H9 (cell line): ENCODE results near the gene BZW2. TPM values are rescaled to one million over a fixed set of nuclear protein-coding genes. Genes with fewer than 3 reads are reported as not detected.

ENCODE experiments used
- DNase-seq: peaks from one replicate; pipeline ENCODE4 v3.0.0-alpha.2; 2017
- H2AFZ ChIP-seq: one replicate; pipeline ENCODE4 v1.6.1; 2013; ENCODE audit warnings: mild to moderate bottlenecking, low read length, control low read depth, moderate library complexity
- H2AK5ac ChIP-seq: 2 replicates; pipeline ENCODE4 v1.6.1; 2013; ENCODE audit warnings: low read length, control low read depth, mixed read lengths; ENCODE audit not compliant: insufficient read length
- H2BK120ac ChIP-seq: one replicate; pipeline ENCODE4 v1.6.1; 2013; ENCODE audit warnings: low read depth, mild to moderate bottlenecking, low read length, control low read depth, inconsistent platforms; ENCODE audit not compliant: poor library complexity, severe bottlenecking
- H2BK12ac ChIP-seq: 2 replicates; pipeline ENCODE4 v1.6.1; 2013; ENCODE audit warnings: low read length, control low read depth, mixed read lengths, low read depth; ENCODE audit not compliant: insufficient read length
- H2BK15ac ChIP-seq: 2 replicates; pipeline ENCODE4 v1.6.1; 2013; ENCODE audit warnings: low read depth, low read length, control low read depth
- H2BK20ac ChIP-seq: one replicate; pipeline ENCODE4 v1.6.1; 2013; ENCODE audit warnings: low read depth, mild to moderate bottlenecking, low read length, control low read depth, inconsistent platforms; ENCODE audit not compliant: poor library complexity, severe bottlenecking
- H2BK5ac ChIP-seq: 2 replicates; pipeline ENCODE4 v1.6.1; 2013; ENCODE audit warnings: low read length, control low read depth, mixed read lengths; ENCODE audit not compliant: insufficient read length
- H3K14ac ChIP-seq: 2 replicates; pipeline ENCODE4 v1.6.1; 2013; ENCODE audit warnings: low read length, control low read depth; ENCODE audit not compliant: insufficient read depth
- H3K18ac ChIP-seq: 2 replicates; pipeline ENCODE4 v1.6.1; 2013; ENCODE audit warnings: low read depth, mild to moderate bottlenecking, mixed read lengths, low read length, control low read depth; ENCODE audit not compliant: insufficient read length
- H3K23ac ChIP-seq: 2 replicates; pipeline ENCODE4 v1.6.1; 2013; ENCODE audit warnings: low read length, control low read depth, mixed read lengths, low read depth; ENCODE audit not compliant: insufficient read length
- H3K23me2 ChIP-seq: 2 replicates; pipeline ENCODE4 v1.6.1; 2013; ENCODE audit warnings: low read depth, mild to moderate bottlenecking, mixed read lengths, low read length, control low read depth; ENCODE audit not compliant: insufficient read length, poor library complexity, severe bottlenecking
- H3K27ac ChIP-seq: 2 replicates; pipeline ENCODE4 v1.5.1; 2013; ENCODE audit warnings: low read length, control low read depth, mixed read lengths, low read depth; ENCODE audit not compliant: insufficient read length
- H3K27me3 ChIP-seq: 2 replicates; pipeline ENCODE4 v1.6.1; 2013; ENCODE audit warnings: low read length, control low read depth, inconsistent platforms; ENCODE audit not compliant: insufficient read depth
- H3K4ac ChIP-seq: 2 replicates; pipeline ENCODE4 v1.6.1; 2013; ENCODE audit warnings: low read depth, mild to moderate bottlenecking, control low read depth, inconsistent platforms, low read length, moderate library complexity
- H3K4me1 ChIP-seq: 2 replicates; pipeline ENCODE4 v1.6.1; 2013; ENCODE audit warnings: low read length, control low read depth, inconsistent platforms; ENCODE audit not compliant: insufficient read depth
- H3K4me2 ChIP-seq: 2 replicates; pipeline ENCODE4 v1.6.1; 2013; ENCODE audit warnings: low read length, control low read depth, mixed read lengths; ENCODE audit not compliant: insufficient read length, insufficient read depth
- H3K56ac ChIP-seq: 2 replicates; pipeline ENCODE4 v1.6.1; 2013; ENCODE audit warnings: low read depth, mild to moderate bottlenecking, mixed read lengths, low read length, control low read depth; ENCODE audit not compliant: insufficient read length
- H3K79me1 ChIP-seq: 2 replicates; pipeline ENCODE4 v1.6.1; 2013; ENCODE audit warnings: low read depth, mild to moderate bottlenecking, moderate library complexity, low read length, control low read depth, inconsistent platforms; ENCODE audit not compliant: insufficient read depth, poor library complexity, severe bottlenecking
- H3K79me2 ChIP-seq: 2 replicates; pipeline ENCODE4 v1.6.1; 2013; ENCODE audit warnings: low read length, control low read depth, inconsistent platforms; ENCODE audit not compliant: insufficient read depth
- H3K9ac ChIP-seq: 2 replicates; pipeline ENCODE4 v1.6.1; 2013; ENCODE audit warnings: low read length, control low read depth, mixed read lengths; ENCODE audit not compliant: insufficient read length; ENCODE audit errors: extremely low read depth
- H3K9me3 ChIP-seq: one replicate; pipeline ENCODE4 v1.6.1; 2013; ENCODE audit warnings: low read depth, low read length, inconsistent platforms; ENCODE audit not compliant: control insufficient read depth
- H3T11ph ChIP-seq: one replicate; pipeline ENCODE4 v1.6.1; 2013; ENCODE audit warnings: mild to moderate bottlenecking, low read length, control low read depth, inconsistent platforms
- H4K20me1 ChIP-seq: one replicate; pipeline ENCODE4 v1.6.1; 2013; ENCODE audit not compliant: control insufficient read depth, insufficient read length, insufficient read depth
- H4K5ac ChIP-seq: 2 replicates; pipeline ENCODE4 v1.6.1; 2013; ENCODE audit warnings: low read depth, mild to moderate bottlenecking, mixed read lengths, low read length, control low read depth; ENCODE audit not compliant: insufficient read length
- H4K8ac ChIP-seq: replicated peaks from 2 replicates; pipeline ENCODE4 v1.6.1; 2013; ENCODE audit warnings: low read length, control low read depth, mixed read lengths, low read depth; ENCODE audit not compliant: insufficient read length
- H4K91ac ChIP-seq: 2 replicates; pipeline ENCODE4 v1.6.1; 2013; ENCODE audit warnings: low read depth, mild to moderate bottlenecking, moderate library complexity, mixed read lengths, low read length, control low read depth; ENCODE audit not compliant: insufficient read length
- H3K27ac Mint-ChIP-seq, 3 experiments: 2 replicates in 2 of 3; 3 replicates in 1 of 3; pipeline ENCODE4 v1.8.0; 2020 to 2021; ENCODE audit warnings: mixed read lengths in 3 of 3, mild to moderate bottlenecking in 1 of 3, moderate library complexity in 1 of 3
- H3K27me3 Mint-ChIP-seq: 2 replicates; pipeline ENCODE4 v1.8.0; 2021; ENCODE audit warnings: low read depth, mild to moderate bottlenecking, moderate library complexity, mixed read lengths
- H3K36me3 Mint-ChIP-seq, 3 experiments: 2 replicates in 2 of 3; 3 replicates in 1 of 3; pipeline ENCODE4 v1.8.0; 2020 to 2021; ENCODE audit warnings: low read depth in 3 of 3, mixed read lengths in 3 of 3; ENCODE audit not compliant: insufficient read depth in 1 of 3
- H3K4me1 Mint-ChIP-seq, 2 experiments: 2 replicates each; pipeline ENCODE4 v1.8.0; 2020; ENCODE audit warnings: mixed read lengths in 2 of 2
- H3K4me3 Mint-ChIP-seq, 2 experiments: 2 replicates in 1 of 2; 3 replicates in 1 of 2; pipeline ENCODE4 v1.8.0; 2020 to 2021; ENCODE audit warnings: mild to moderate bottlenecking in 2 of 2, mixed read lengths in 2 of 2, moderate library complexity in 1 of 2
- H3K9me3 Mint-ChIP-seq, 2 experiments: 2 replicates in 1 of 2; 3 replicates in 1 of 2; pipeline ENCODE4 v1.8.0; 2020; ENCODE audit warnings: mild to moderate bottlenecking in 2 of 2, mixed read lengths in 2 of 2, moderate library complexity in 1 of 2
- WGBS: extraction: QIAGEN DNeasy Blood & Tissue Kit; methylation state at CpG from one replicate; pipeline ENCODE4 v1.1.7; 2013; ENCODE audit warnings: missing lambda C conversion rate, low lambda C conversion rate, mixed read lengths; ENCODE audit not compliant: insufficient read length; ENCODE audit errors: extremely low coverage; 5-methylcytosine and 5-hydroxymethylcytosine counted together
- total RNA-seq: library from RNA; stranded (reverse); gene quantifications from 2 replicates; pipeline ENCODE4 v1.2.1, GENCODE V29; 2021
- TF ChIP-seq, protein P1 (sequence below): fragments of 200-600 bp; sonication (generic); conservative IDR thresholded peaks from 3 replicates; pipeline ENCODE4 v1.8.0; 2021; ENCODE audit warnings: antibody characterized with exemption, mild to moderate bottlenecking

The BZW2 gene
- total RNA-seq, 1 experiment from 2014 or later = 64.6 TPM

DNA sequence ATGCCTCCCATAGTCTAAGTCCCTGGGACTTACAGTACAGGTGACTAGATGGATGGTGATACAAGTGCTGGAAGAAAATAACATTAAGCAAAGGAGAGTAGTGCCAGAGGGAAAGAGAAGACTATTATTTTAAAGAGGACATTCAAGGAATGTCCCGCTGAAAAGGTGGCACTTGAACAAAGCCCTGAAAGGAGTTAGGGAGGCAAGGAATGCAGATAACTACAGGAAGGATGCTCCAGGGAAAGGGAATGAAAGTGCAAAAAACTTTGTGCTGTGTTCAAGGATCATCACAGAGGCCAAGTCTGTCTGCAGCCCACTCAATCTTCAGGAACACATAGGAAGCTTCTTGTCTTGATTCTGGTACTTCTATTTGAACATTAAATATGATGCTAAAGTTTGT is 15.3 kb upstream of the BZW2 start:
- H3K9ac ChIP-seq = no peak overlapping the region
- no peak overlapping the region for H3K27ac ChIP-seq
- no peak overlapping the region for H2AK5ac ChIP-seq
- H3K18ac ChIP-seq = no peak overlapping the region
- TF ChIP-seq, protein P1, sequence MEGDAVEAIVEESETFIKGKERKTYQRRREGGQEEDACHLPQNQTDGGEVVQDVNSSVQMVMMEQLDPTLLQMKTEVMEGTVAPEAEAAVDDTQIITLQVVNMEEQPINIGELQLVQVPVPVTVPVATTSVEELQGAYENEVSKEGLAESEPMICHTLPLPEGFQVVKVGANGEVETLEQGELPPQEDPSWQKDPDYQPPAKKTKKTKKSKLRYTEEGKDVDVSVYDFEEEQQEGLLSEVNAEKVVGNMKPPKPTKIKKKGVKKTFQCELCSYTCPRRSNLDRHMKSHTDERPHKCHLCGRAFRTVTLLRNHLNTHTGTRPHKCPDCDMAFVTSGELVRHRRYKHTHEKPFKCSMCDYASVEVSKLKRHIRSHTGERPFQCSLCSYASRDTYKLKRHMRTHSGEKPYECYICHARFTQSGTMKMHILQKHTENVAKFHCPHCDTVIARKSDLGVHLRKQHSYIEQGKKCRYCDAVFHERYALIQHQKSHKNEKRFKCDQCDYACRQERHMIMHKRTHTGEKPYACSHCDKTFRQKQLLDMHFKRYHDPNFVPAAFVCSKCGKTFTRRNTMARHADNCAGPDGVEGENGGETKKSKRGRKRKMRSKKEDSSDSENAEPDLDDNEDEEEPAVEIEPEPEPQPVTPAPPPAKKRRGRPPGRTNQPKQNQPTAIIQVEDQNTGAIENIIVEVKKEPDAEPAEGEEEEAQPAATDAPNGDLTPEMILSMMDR = no peak
- H3K14ac ChIP-seq = no peak overlapping the region
- H3K23ac ChIP-seq = no peak overlapping the region
- no CpG with 5 or more reads among the region's 1 CpG for WGBS
- H2AFZ ChIP-seq = no peak overlapping the region
- H4K8ac ChIP-seq = no peak overlapping the region
- H2BK12ac ChIP-seq = no peak overlapping the region
- no peak overlapping the region for H3K56ac ChIP-seq
- H3K36me3 Mint-ChIP-seq = no peaks in the 10 kb centered on the region; a peak in 1 of 7 replicates
- no peak overlapping the region for H2BK20ac ChIP-seq
- no peaks in the 10 kb centered on the region for H3K23me2 ChIP-seq
- H3K9me3 Mint-ChIP-seq = no peaks in the 10 kb centered on the region
- H3T11ph ChIP-seq = no peak overlapping the region
- no peaks in the 10 kb centered on the region for H3K27me3 ChIP-seq
- peaks cover 3% of the 10 kb centered on the region; the same call in 1 of the 2 replicates for H3K4me1 ChIP-seq
- no peak overlapping the region for H2BK120ac ChIP-seq
- H3K4me3 Mint-ChIP-seq = no peak overlapping the region
- peak overlapping the region in 1 of 3 experiments; percentile 41; a peak in 2 of 7 replicates for H3K27ac Mint-ChIP-seq
- no peak overlapping the region for H3K4ac ChIP-seq
- H3K27me3 Mint-ChIP-seq = no peaks in the 10 kb centered on the region
- H3K79me1 ChIP-seq = no peaks in the 10 kb centered on the region
- no peaks in the 10 kb centered on the region for H3K79me2 ChIP-seq
- H2BK15ac ChIP-seq = no peak overlapping the region
- no peaks in the 10 kb centered on the region for H3K9me3 ChIP-seq
- H3K4me1 Mint-ChIP-seq = peaks cover 10 to 12% of the 10 kb centered on the region in 2 experiments
- H4K91ac ChIP-seq = no peak overlapping the region
- no peak for DNase-seq
- H2BK5ac ChIP-seq = no peak overlapping the region
- no peak overlapping the region for H4K5ac ChIP-seq
- no peaks in the 10 kb centered on the region for H4K20me1 ChIP-seq
- no peak overlapping the region for H3K4me2 ChIP-seq
